HG02588 (cell line): Measurements from ENCODE around the gene RPRML.
"Not testable (repeated sequence)": the region's sequence is repeated elsewhere in the genome, so short reads cannot be mapped to it uniquely, and the experiment has no call there.

Experiments used
- ATAC-seq: cut with Tn5 transposase; IDR thresholded peaks from one replicate; pipeline ENCODE4 v1.9.1; 2021; ENCODE audit warnings: mild to moderate bottlenecking, moderate library complexity; ENCODE audit not compliant: unreplicated experiment

The RPRML gene

DNA sequence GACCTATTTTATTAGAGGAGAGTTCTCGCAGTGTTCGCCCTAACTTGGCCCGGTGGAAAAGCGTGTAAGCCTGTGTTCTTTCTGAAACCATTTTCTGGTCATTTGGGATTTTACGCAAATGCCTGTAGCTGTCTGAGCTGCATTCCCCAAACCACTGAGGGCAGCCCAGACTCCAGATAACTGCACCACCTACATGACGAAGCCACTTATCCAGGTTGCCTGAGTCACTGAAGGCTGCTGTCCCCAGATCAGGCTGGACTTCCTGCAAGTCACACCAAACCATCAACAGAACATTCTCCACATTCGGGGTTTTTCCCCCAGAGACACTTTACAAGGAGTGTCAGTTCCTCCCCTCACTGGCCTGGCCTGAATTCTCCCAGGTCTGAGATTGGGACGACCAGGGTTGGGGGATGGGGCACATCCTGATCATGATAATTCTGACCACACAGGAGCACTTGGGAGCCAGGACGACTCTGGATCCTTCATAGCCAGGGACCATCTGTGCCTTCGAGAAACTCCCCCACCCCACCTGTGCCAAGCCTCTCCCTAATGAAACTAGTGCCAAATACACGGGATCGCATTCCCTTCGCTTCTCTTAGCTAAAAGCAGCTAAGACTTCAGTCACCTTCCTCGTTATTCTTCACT is 2.3 kb downstream of the RPRML start:
- ATAC-seq: no peak

DNA sequence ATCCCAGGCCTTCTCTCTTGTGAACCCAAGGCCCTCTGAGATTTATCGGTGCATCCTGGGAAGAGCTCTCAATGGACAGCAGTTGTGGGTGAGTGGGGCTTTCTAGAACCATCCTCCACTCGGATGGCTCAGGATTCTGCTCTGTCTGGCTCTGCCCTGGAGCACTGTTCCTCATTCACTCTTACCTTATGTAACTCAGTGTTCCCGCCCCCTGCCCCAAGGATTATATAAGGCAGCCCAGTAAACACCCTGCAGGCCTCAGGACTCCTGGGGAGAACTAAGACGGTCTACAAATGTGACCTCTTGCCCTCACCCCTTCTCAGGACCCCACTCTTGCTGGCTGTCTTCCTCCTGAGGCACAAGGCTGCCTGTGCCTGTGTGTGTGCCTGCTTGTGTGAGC is 3.8 kb downstream of the RPRML start:
- no peak for ATAC-seq

DNA sequence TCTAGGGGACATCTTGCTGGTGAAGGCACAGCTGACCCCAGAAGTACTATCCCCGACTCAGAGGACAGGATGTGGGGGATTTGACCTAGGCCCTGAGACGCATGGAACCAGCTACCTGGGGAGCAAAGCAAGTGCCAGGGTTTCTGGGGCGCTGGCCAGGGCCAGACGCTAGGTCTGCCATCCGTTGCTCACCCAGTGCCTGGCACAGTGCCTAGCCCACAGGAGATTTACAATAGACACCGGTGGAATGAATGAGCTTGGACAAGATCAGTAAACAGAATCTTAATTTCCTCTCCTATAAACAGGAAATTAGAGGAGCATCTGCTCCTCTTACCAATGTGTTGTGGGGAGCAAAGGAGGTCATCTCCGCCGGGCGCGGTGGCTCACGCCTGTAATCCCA is 5.0 kb downstream of the RPRML start:
- ATAC-seq: no peak

DNA sequence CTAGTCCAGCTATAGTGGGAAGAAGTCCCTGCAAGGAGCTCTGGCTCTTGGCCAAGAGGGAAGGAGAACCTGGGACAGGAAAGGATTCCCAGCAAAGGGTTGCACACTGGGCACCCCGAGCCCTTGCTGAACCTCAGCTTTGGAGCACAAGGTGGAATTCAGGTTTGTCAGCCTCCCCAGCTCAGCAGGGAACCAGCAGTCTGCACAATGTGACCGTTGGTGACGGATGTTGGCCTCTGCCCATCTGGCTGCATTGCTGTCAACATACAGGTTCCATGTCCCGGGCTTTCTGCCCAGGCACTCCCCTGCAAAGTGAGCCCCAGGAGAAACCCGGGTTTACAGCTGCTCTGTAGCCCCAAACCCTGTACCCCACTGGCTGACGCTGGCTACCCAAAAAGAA is 6.7 kb downstream of the RPRML start:
- no peak for ATAC-seq

DNA sequence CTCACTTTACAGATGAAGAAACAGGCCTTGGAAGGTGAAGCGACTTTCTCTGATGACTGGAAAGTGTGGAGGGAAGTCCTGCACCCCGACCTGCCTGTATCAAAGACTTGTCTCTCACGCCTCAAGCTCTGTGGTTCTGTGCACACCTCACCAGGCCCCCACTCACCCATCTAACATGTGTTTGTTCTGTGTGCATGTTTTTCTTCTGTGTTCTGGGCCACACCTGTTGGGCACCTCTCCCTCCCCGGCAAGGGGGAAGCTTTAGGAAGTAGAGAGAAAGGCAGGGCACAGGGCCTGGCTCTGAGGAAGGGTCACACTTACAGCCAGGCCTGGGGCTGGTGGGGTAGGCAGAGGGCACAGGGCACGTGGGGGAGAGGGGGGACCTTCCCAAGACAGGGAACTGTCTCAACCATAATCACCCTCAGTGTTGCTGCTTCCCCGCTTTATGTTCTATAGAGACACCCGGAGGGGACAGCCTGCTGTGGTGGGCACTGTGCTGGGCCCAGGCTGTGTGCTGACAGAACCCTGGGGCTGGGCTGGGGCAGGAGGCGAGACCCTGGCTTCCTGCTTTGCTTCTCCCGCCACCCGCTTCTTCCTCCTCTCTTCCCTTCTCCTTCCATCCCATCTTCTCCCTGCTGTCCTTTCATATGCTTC is 7.3 kb downstream of the RPRML start:
- ATAC-seq: no peak

DNA sequence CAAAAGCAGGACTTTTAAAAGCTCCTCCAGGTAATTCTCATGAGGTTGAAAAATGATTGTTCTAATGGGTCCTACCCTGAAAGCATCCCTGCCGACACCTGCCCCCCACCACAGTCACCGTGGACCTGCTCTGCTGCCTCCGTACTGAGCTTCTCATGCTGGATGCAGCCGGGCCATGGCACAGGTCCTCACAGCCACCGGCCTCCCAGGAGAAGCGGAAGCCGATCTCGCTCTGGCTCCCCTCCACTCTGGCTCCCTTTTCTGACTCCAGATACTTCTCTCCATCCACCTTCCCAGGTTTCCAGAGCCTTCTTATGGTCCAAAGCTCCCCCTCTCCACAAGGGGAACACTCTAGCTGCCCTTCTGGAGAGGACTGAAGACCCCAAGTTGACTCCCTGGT is 10.2 kb downstream of the RPRML start:
- no peak for ATAC-seq

DNA sequence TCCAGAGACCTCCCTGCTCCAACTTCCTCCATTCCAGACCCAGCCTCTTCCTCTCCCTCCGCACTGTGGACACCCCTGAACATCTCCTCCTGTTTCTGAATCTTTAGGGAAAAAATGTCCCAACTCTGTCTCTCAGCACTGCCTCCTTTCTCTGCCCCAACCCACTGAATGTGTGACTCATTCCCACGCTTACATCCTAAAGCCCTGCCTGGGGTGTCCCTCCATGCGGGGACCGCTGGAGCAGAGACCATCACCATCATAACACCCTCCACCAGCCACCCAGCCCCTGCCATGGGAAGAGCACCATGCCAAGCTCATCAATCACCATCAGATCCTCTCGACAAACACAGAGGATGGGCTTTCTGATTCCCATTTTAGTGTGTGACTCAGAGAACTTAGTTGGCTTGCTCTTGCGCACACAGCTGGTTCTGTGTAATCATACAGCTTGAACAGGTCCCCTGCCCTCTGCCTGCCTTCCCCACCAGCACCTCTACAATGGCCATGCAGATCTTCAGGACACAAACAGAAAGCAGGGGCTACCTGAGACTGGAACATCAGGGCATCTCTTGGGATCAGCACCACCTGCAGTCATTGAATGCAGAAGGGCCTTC is 10.7 kb downstream of the RPRML start:
- ATAC-seq: no peak

DNA sequence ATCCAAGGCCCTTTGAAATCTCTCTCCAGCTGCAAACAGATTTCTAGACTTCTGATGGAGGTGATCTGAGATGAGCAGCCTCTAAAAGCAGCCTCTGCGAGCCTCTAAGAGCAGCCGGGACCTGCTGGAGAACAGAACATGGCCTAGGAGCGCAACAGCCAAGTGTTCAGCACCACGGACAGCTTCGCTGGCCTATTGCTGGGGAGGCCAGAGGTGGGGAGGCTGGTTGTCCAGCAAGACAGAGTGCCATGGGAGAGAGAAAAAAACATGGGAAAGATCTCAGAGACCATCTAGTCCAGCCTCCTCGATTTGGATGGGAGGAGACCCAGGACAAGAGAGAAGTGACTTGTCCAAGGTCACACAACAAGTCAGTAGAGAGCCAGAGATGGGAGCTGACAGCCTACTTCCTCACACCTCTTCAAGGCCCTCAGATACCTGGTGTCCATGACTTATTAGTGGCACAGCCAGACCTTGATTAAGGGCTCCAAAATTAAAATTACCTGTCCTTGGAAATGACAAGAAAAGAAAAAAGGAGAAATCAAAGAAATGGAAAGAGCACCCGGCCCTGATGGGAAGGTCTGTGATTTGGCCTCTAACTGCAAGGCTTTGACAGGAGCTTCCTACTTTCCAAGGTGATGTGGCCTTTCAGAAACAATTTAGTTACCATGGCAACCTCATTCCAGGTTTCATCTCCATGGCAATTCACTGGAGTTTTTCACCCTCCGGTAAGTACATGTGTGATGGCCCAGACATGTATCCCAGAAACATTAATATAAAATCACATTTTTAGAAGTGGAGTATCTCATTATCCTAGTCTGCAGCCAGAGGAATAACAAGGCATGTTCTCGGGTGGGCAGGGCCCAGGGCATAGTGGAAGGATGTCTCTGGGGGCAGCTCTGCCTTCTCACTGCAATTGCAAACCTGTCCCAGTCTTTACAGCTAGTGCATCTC is 14.5 kb downstream of the RPRML start:
- no peak for ATAC-seq

DNA sequence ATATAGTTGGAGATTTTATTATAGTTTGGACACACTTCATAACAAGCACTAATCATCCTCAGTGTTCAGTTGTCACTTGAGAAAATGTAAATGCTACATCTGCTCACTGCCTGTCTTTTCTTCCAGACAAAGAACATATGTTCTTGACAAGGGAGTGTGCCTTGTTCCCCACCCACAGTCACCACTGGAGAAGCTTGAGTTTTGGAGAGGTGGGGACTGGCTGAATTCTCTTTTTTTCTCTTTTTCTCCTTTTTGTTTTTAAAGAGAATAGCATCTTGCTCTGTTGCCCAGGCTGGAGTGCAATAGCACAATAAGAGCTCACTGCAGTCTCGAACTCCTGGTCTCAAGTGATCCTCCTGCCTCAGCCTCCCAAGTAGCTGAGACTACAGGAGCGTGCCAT is 15.5 kb downstream of the RPRML start:
- no peak for ATAC-seq

DNA sequence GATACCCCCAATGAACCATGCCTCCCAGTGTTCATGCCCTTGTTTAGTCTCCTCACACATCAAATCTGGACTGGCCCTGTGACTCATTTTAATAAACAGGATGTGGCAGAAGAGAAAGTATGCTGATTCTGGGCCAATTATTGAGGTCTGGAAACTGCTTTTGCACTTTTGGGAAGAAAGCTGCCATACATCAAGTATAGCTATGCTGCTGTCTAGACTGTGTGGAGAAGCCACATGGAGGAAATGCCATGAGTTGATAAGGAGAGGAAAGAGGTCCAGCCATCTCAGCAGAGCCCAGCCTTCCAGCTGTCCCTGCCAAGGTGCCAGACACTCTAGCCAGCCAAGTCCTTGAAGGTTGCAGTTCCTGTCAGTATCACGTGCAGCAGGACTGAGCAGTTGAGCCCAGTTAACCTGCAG is 16.7 kb downstream of the RPRML start:
- no peak for ATAC-seq

DNA sequence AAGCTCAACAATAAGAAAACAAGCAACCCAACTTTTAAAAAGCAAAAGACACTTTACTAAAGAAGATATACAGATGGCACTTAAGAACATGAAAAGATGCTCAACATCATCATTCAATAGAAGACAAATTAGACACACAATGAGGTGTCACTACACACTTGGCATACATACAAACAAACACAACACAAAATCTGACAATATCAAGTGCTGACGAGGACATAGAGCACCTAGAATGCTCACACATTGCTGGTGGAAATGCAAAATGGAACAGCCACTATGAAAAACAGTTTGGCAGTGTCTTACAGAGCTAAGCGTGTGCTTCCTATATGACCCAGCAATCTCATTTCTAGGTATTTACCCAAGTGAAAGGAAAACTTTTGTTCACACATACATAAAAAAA is 18.9 kb downstream of the RPRML start:
- no peak for ATAC-seq

DNA sequence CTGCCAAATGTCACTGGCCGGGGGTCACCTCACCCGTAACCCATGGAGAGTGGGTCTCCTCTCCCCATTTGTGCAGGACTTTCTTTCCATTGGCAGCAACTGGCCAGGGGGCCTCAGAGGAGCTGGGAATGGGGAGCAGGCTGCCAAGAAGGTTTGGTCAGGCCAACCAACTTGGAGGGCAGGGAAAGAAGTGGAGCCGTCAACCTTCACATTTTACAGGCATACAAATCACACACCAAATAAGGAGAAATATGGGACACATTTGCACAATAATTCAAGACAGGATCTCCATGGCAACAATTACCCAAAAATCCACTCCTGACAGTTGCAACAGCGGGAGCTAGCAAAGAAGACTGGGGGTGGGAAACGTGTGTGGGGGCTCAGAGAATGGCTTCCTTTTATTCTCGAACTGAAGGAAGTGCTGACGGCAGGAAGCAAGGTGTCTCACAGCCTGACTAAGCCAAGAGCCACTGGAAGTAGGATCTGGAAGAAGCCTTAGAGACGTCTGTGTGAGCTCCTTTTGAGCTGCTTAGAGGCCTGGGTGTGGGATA is 20.9 kb downstream of the RPRML start:
- no peak for ATAC-seq

DNA sequence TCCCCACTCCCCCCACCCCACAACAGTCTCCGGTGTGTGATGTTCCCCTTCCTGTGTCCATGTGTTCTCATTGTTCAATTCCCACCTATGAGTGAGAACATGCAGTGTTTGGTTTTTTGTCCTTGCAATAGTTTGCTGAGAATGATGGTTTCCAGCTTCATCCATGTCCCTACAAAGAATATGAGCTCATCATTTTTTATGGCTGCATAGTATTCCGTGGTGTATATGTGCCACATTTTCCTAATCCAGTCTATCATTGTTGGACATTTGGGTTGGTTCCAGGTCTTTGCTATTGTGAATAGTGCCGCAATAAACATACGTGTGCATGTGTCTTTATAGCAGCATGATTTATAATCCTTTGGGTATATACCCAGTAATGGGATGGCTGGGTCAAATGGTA is 25.9 kb downstream of the RPRML start:
- ATAC-seq: not testable (repeated sequence)

DNA sequence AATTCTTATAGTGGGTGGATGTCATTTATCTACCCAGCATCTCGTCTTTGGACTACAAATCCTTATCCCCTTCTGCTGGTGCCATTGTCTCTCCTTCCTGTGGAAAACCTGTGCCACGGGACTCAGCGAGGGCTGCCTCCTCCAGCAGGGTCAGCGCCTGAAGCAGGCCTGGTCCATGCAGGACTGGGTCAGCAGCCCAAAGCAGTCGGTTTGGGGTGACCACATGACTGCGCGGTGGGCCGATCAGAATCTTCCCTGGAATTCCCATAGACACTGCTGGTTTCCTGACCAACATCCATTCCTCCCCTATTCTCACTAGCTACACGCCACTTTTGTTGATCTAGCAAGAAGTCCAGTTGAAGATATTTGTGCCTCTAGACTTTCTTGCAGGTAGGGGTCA is 26.9 kb downstream of the RPRML start:
- no peak for ATAC-seq

DNA sequence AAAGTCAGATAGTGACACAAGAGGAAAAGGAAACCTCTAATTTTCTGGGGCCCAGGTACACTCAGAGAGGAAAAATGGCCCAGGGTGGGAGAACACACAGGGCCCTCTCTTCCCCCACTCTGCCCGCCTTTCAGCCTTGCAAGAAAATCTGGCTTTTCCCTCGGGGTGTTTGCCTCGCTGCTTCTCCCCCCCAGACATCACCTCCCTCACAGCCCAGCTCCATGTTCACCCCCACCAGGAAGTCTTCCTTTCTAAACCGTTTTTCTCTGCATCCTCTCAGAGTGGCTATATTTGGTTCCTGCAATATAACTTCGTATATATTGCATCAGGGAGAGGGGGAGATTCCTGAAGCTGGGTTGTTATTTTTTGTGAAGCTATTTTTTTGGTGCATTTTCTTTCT is 27.3 kb downstream of the RPRML start:
- ATAC-seq: no peak

DNA sequence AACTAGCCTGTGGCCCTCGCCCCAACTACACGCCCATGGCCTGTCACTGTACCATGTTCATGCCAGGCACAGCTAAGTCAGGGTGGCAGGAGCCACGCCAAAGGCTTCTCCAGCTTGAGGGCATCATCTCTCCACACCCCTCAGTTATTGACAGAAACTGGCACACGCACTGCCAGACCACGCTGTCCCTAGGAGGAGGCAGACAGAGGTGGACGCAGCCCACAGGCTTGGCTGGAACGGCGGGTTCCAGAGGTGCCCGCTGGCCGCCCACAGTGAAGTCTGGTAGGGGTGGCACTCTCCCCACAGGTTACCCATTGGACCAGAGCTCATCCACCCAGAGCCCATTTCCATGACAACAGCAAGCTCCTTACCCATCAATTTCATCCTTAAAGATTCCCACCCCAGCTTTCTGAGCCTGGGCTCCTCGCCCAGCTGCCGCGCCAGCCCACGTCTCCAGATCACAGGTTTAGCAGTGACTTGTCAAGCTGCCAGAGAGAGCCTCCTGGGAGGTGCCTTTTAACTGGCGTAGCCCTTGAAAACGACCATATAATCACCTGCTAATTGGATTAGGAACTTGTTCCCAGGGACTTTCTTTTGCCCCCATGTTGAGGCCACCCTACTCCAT is 27.9 kb downstream of the RPRML start:
- ATAC-seq: no peak

DNA sequence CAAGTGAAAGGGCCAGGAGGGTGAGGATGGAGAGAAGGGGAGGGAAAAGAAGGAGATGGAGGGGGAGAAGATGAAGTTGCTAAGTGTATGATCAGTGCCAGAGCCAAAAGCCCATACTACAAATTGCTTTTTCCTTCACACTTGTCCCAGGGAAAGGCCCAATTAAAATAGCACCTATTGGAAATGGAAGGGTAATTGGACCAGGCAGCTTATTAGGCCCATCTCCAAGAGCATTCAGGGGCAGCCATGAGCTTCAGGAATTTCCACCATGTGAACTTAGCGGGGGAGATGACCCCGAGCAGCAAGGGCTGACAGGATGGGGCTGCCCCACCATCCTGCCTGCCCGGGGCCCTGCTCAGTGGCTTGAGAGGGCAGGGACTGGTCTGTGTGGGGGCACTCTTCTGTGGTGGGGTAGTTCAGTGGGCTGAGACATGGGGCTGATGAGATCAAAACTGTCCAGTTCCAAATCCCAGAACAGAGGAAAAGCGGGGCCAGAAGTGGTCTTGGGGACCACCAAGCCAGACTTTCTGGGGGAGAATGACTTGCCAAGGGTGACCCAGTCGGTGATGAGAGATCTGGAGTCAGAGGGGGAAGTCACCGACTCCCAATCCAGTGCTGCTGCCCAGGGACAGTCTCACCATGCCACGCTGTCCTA is 28.6 kb downstream of the RPRML start:
- ATAC-seq: no peak

DNA sequence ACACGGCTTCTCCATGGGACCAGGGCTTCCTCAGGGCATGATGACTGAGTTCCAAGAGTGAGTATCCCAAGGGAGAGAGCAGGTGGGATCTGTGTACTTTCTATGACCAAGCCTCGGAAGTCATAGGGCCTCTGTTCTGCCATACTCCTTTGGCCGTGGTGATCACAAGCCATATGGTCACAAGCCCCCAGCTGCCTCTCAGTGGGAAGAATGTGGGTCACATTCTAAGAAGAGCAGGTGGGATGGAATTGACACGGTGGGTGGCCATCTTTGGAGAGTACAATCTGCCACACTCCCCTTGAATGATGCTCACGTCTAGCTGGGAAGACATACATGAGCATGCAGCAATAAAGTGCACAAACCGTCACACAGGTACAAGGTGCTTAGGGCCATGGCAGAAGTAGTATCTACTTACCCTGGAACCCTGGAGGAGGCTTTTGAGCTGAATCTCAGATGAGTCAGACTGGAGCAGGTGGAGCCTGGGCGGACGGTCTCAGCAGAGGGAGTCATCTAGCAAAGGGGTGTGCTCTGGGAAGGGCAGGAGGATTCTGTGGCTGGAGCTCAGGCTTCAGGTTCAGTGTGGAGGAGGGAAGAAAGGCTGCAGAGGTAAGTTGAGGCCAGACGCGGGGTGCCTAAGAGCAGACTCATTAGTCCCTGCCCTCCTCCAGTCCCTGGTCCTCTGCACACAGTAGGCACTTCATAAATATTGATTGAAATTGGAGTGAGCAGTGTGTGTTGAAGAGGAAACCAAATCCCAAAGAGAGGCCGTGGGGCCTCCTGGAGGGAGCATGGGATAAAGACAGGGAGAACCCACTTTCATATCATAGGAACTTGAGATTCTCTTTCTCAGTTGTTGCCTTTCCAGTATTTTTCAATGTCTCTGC is 29.5 kb downstream of the RPRML start:
- ATAC-seq: no peak

DNA sequence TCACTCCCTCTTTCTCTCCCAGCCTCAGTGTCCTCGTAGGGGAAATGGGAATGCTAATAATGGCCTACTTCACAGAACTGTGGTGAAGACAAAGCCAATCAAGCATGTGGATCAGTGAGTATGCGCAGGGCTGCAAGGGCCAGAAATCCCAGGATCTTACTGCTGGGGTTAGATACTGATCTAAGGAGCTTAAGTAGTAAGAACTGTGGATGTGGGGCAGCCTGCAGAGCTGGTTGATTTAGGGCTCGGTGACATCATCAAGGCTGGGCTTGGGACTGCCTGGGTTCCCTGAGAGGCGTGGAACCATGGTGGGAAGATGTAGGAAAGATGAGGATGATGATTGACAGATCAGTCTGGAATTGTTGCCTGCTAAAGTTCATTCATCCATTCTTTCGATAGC is 30.5 kb downstream of the RPRML start:
- no peak for ATAC-seq
